Measurements from ENCODE around the gene SLC22A5.

DNA sequence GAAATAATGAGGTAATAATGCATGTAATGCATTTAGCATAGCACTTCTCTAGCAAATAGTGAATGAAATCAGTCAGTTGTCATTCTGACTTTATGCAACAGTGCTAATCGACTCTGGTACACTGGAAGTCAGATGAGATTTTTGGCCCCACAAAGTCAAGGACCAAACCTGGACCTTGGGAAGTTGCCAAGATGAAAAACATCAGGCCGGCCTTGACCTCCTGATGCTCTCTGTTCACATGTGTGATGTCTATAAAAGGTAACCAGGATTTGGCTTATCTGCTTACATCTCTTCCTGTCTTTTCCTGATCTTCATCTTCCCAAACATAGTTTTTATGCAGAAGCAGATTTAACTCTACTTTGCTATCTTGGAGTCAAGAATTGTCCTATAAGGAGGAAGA lies 39.5 kb downstream of the SLC22A5 start:
- TF ChIP-seq, protein P1, sequence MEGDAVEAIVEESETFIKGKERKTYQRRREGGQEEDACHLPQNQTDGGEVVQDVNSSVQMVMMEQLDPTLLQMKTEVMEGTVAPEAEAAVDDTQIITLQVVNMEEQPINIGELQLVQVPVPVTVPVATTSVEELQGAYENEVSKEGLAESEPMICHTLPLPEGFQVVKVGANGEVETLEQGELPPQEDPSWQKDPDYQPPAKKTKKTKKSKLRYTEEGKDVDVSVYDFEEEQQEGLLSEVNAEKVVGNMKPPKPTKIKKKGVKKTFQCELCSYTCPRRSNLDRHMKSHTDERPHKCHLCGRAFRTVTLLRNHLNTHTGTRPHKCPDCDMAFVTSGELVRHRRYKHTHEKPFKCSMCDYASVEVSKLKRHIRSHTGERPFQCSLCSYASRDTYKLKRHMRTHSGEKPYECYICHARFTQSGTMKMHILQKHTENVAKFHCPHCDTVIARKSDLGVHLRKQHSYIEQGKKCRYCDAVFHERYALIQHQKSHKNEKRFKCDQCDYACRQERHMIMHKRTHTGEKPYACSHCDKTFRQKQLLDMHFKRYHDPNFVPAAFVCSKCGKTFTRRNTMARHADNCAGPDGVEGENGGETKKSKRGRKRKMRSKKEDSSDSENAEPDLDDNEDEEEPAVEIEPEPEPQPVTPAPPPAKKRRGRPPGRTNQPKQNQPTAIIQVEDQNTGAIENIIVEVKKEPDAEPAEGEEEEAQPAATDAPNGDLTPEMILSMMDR (IDR thresholded peaks at IDR 0.05): no peak
- no peak for TF ChIP-seq EZH2 (IDR thresholded peaks at IDR 0.05; ENCODE audit: borderline replicate concordance, insufficient read depth, low read depth, low read length, poor library complexity, severe bottlenecking)
